ENCODE measurements around the gene ITGA4.

ITGA4 gene

DNA sequence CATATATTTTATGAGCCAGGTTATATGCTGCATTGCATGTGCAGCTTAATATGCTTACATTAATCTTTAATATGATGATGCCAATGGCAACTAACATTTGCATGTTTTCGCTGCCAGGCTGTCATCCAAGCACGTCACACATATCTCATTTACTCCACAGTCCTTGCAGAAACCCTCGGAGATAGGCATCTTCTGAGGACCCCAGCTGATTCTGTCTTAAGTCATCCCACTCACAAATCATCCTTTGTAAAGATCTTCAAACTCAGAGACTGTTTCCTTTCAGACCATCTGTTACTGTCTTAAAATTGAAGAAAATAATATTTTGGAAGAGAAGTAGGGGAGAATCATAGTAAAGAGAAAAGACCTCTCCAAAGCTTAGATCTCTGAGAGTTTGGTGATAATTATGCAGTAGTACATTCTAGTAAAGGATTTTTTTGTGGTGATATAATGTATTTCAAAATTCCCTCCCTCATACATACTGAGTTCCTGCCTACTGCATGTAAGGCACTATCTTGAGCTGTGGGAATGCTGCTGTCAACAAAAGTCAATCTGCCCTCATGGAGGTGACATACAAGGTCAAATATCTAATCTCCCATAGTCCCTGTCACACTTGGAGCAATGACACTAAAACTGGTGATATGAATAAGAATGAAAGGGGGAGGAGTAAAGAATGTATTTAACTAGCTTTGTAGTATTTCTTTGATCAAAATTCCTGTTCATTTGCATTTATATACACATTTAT is 11.0 kb downstream of the ITGA4 start:
- no peaks in the 10 kb centered on the region for H3K36me3 ChIP-seq (ENCODE audit: control insufficient read depth in 1 of 2, insufficient read depth in 2 of 2, low read length in 2 of 2)
- H3K4me3 ChIP-seq (ENCODE audit: low read depth in 1 of 2, low read length in 2 of 2) = no peak overlapping the region
- no peak overlapping the region for H3K27ac ChIP-seq (ENCODE audit: low read depth, low read length)
- no peaks in the 10 kb centered on the region for H3K27me3 ChIP-seq (ENCODE audit: control insufficient read depth in 1 of 2, insufficient read depth in 2 of 2, low read length in 2 of 2)
- H3K4me1 ChIP-seq (ENCODE audit: control insufficient read depth in 1 of 2, insufficient read depth in 2 of 2, low read length in 2 of 2) = peaks cover 4 to 7% of the 10 kb centered on the region in 2 donors
- H3K9ac ChIP-seq (ENCODE audit: low read depth in 1 of 2, low read length in 2 of 2) = peak overlapping the region in 1 of 2 donors; percentile 19
- no peaks in the 10 kb centered on the region for H3K9me3 ChIP-seq (ENCODE audit: control insufficient read depth in 1 of 2, low read length in 2 of 2)

DNA sequence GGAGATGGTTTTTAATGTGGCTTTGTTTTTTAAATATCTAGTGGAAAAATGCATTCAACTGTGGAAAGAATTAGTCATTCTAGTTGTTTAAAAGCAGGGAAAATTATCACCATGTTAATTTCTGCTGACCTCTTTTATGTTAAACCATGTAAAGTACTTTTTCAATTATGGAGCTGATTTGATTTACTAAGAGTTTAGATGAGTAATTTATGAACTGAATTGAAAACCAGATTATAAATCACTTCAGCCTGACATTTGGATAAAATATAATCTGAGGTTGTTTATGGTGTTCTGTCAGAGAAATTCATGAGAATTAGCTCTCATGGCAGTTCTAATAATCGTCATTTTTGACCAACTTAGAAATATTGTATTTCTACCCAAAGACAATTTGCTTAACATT is 11.6 kb downstream of the ITGA4 start:
- no peaks in the 10 kb centered on the region for H3K36me3 ChIP-seq (ENCODE audit: control insufficient read depth in 1 of 2, insufficient read depth in 2 of 2, low read length in 2 of 2)
- H3K4me1 ChIP-seq (ENCODE audit: control insufficient read depth in 1 of 2, insufficient read depth in 2 of 2, low read length in 2 of 2) = peaks cover 4 to 10% of the 10 kb centered on the region in 2 donors
- no peak overlapping the region for H3K4me3 ChIP-seq (ENCODE audit: low read depth in 1 of 2, low read length in 2 of 2)
- no peaks in the 10 kb centered on the region for H3K27me3 ChIP-seq (ENCODE audit: control insufficient read depth in 1 of 2, insufficient read depth in 2 of 2, low read length in 2 of 2)
- no peaks in the 10 kb centered on the region for H3K9me3 ChIP-seq (ENCODE audit: control insufficient read depth in 1 of 2, low read length in 2 of 2)
- H3K27ac ChIP-seq (ENCODE audit: low read depth, low read length) = no peak overlapping the region
- no peak overlapping the region for H3K9ac ChIP-seq (ENCODE audit: low read depth in 1 of 2, low read length in 2 of 2)

DNA sequence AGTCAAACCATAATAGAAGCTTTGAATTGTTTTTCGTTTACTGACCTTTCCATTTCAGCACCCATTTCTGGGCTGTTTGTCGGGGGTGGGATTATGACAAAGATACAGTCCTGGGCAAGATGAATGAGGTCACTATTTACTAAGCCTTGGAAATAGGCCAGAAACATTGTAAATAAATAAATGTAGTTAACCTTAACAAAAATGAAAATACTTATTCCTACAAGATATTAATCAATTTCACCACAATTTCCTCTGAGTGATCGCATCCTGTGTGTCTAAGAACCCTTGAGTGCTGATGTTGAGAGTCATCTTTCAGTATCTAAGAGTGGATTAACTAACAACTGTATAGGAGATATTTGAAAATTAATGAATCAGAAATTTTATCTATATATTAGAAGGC is 14.0 kb downstream of the ITGA4 start:
- Histone ChIP-seq H3K4me3 (ENCODE audit: low read depth in 1 of 2, low read length in 2 of 2) (no peak overlapping the region), H3K9ac (ENCODE audit: low read depth in 1 of 2, low read length in 2 of 2) (no peak overlapping the region), H3K27me3 (ENCODE audit: control insufficient read depth in 1 of 2, insufficient read depth in 2 of 2, low read length in 2 of 2) (no peaks in the 10 kb centered on the region), H3K9me3 (ENCODE audit: control insufficient read depth in 1 of 2, low read length in 2 of 2) (no peaks in the 10 kb centered on the region), H3K36me3 (ENCODE audit: control insufficient read depth in 1 of 2, insufficient read depth in 2 of 2, low read length in 2 of 2) (peaks cover 0 to 5% of the 10 kb centered on the region in 2 donors), H3K4me1 (ENCODE audit: control insufficient read depth in 1 of 2, insufficient read depth in 2 of 2, low read length in 2 of 2) (peaks cover 9 to 10% of the 10 kb centered on the region in 2 donors), H3K27ac (ENCODE audit: low read depth, low read length) (no peak overlapping the region)

DNA sequence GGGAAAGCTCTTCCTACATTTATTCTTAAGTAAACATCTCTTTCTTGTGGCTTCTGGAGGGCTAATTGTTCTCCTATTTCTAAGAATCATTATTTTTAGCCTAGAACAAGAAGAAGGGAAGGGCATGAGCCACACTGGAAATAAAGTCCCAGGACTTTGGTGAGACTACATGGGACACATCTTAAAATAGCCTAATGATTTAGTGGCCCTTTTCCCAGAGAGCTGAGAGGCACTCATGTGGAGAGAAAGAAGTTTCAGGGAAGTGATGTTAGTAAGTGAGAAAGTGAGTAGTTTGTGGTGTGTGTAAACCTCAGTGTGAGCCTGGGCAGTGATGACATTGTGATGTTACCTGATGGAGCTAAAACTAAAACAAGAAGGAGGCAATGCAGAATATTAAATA is 14.6 kb downstream of the ITGA4 start:
- Histone ChIP-seq H3K4me1 (ENCODE audit: control insufficient read depth in 1 of 2, insufficient read depth in 2 of 2, low read length in 2 of 2) (peaks cover 9 to 10% of the 10 kb centered on the region in 2 donors), H3K4me3 (ENCODE audit: low read depth in 1 of 2, low read length in 2 of 2) (no peak overlapping the region), H3K36me3 (ENCODE audit: control insufficient read depth in 1 of 2, insufficient read depth in 2 of 2, low read length in 2 of 2) (peaks cover 0 to 5% of the 10 kb centered on the region in 2 donors), H3K9me3 (ENCODE audit: control insufficient read depth in 1 of 2, low read length in 2 of 2) (no peaks in the 10 kb centered on the region), H3K27ac (ENCODE audit: low read depth, low read length) (no peak overlapping the region), H3K27me3 (ENCODE audit: control insufficient read depth in 1 of 2, insufficient read depth in 2 of 2, low read length in 2 of 2) (no peaks in the 10 kb centered on the region), H3K9ac (ENCODE audit: low read depth in 1 of 2, low read length in 2 of 2) (no peak overlapping the region)

DNA sequence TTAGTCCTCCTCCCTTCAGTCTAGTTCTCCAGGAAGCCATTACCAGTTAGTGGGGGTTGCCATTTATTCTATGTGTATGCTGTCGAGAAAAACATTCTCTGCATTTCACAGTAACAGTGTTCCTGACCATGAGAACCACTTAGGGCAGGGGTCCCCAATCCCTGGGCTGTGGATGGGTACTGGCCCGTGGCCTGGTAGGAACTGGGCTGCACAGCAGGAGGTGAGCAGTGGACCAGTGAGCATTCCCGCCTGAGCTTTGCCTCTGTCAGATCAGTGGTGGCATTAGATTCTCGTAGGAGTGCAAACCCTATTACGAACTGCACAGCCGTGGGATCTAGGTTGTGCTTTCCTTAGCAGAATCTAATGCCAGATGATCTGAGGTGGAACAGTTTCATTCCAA is 15.8 kb downstream of the ITGA4 start:
- Histone ChIP-seq H3K9ac (ENCODE audit: low read depth in 1 of 2, low read length in 2 of 2) (no peak overlapping the region), H3K27ac (ENCODE audit: low read depth, low read length) (no peak overlapping the region), H3K4me1 (ENCODE audit: control insufficient read depth in 1 of 2, insufficient read depth in 2 of 2, low read length in 2 of 2) (peaks cover 8 to 9% of the 10 kb centered on the region in 2 donors), H3K4me3 (ENCODE audit: low read depth in 1 of 2, low read length in 2 of 2) (peak overlapping the region in 1 of 2 donors; percentile 13), H3K36me3 (ENCODE audit: control insufficient read depth in 1 of 2, insufficient read depth in 2 of 2, low read length in 2 of 2) (peaks cover 0 to 5% of the 10 kb centered on the region in 2 donors), H3K27me3 (ENCODE audit: control insufficient read depth in 1 of 2, insufficient read depth in 2 of 2, low read length in 2 of 2) (no peaks in the 10 kb centered on the region), H3K9me3 (ENCODE audit: control insufficient read depth in 1 of 2, low read length in 2 of 2) (no peaks in the 10 kb centered on the region)

GRCh38 chr2:181474222-181474881 is 17.2 kb downstream of the ITGA4 start:
- Histone ChIP-seq H3K9me3 (ENCODE audit: control insufficient read depth in 1 of 2, low read length in 2 of 2) (no peaks in the 10 kb centered on the region), H3K4me1 (ENCODE audit: control insufficient read depth in 1 of 2, insufficient read depth in 2 of 2, low read length in 2 of 2) (peaks cover 7 to 9% of the 10 kb centered on the region in 2 donors), H3K4me3 (ENCODE audit: low read depth in 1 of 2, low read length in 2 of 2) (no peak overlapping the region), H3K9ac (ENCODE audit: low read depth in 1 of 2, low read length in 2 of 2) (no peak overlapping the region), H3K27ac (ENCODE audit: low read depth, low read length) (no peak overlapping the region), H3K36me3 (ENCODE audit: control insufficient read depth in 1 of 2, insufficient read depth in 2 of 2, low read length in 2 of 2) (peaks cover 0 to 5% of the 10 kb centered on the region in 2 donors), H3K27me3 (ENCODE audit: control insufficient read depth in 1 of 2, insufficient read depth in 2 of 2, low read length in 2 of 2) (no peaks in the 10 kb centered on the region)

GRCh38 chr2:181483211-181483610 is 26.0 kb downstream of the ITGA4 start:
- H3K9me3 ChIP-seq (ENCODE audit: control insufficient read depth in 1 of 2, low read length in 2 of 2) = no peaks in the 10 kb centered on the region
- no peaks in the 10 kb centered on the region for H3K4me1 ChIP-seq (ENCODE audit: control insufficient read depth in 1 of 2, insufficient read depth in 2 of 2, low read length in 2 of 2)
- no peak overlapping the region for H3K9ac ChIP-seq (ENCODE audit: low read depth in 1 of 2, low read length in 2 of 2)
- H3K27me3 ChIP-seq (ENCODE audit: control insufficient read depth in 1 of 2, insufficient read depth in 2 of 2, low read length in 2 of 2) = no peaks in the 10 kb centered on the region
- no peak overlapping the region for H3K27ac ChIP-seq (ENCODE audit: low read depth, low read length)
- no peak overlapping the region for H3K4me3 ChIP-seq (ENCODE audit: low read depth in 1 of 2, low read length in 2 of 2)
- H3K36me3 ChIP-seq (ENCODE audit: control insufficient read depth in 1 of 2, insufficient read depth in 2 of 2, low read length in 2 of 2) = peaks cover 0 to 9% of the 10 kb centered on the region in 2 donors

DNA sequence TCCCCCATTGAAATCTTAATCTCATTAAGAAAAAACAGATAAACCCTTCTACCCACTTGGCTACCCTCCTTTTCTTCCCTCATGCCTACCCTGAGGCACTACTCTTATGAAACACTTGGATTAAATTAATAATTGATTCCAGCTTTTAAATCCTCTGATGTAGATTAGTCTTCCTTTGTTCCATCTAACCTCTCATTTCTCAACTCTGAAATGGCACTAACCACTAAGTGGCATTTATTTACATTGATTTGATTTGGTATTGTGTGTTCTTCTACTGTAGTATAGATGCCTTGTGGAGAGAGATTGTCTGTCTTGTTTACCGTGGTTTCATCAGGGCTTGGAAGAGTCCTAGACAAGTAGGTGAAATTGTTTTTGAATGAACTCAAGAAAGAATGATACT is 26.7 kb downstream of the ITGA4 start:
- H3K4me1 ChIP-seq (ENCODE audit: control insufficient read depth in 1 of 2, insufficient read depth in 2 of 2, low read length in 2 of 2) = no peaks in the 10 kb centered on the region
- H3K9me3 ChIP-seq (ENCODE audit: control insufficient read depth in 1 of 2, low read length in 2 of 2) = no peaks in the 10 kb centered on the region
- H3K27me3 ChIP-seq (ENCODE audit: control insufficient read depth in 1 of 2, insufficient read depth in 2 of 2, low read length in 2 of 2) = no peaks in the 10 kb centered on the region
- no peak overlapping the region for H3K4me3 ChIP-seq (ENCODE audit: low read depth in 1 of 2, low read length in 2 of 2)
- H3K27ac ChIP-seq (ENCODE audit: low read depth, low read length) = no peak overlapping the region
- H3K36me3 ChIP-seq (ENCODE audit: control insufficient read depth in 1 of 2, insufficient read depth in 2 of 2, low read length in 2 of 2) = peaks cover 0 to 9% of the 10 kb centered on the region in 2 donors
- no peak overlapping the region for H3K9ac ChIP-seq (ENCODE audit: low read depth in 1 of 2, low read length in 2 of 2)

GRCh38 chr2:181484851-181485637 is 27.9 kb downstream of the ITGA4 start:
- no peaks in the 10 kb centered on the region for H3K27me3 ChIP-seq (ENCODE audit: control insufficient read depth in 1 of 2, insufficient read depth in 2 of 2, low read length in 2 of 2)
- no peaks in the 10 kb centered on the region for H3K4me1 ChIP-seq (ENCODE audit: control insufficient read depth in 1 of 2, insufficient read depth in 2 of 2, low read length in 2 of 2)
- H3K4me3 ChIP-seq (ENCODE audit: low read depth in 1 of 2, low read length in 2 of 2) = no peak overlapping the region
- no peak overlapping the region for H3K9ac ChIP-seq (ENCODE audit: low read depth in 1 of 2, low read length in 2 of 2)
- H3K27ac ChIP-seq (ENCODE audit: low read depth, low read length) = no peak overlapping the region
- H3K36me3 ChIP-seq (ENCODE audit: control insufficient read depth in 1 of 2, insufficient read depth in 2 of 2, low read length in 2 of 2) = peaks cover 0 to 9% of the 10 kb centered on the region in 2 donors
- H3K9me3 ChIP-seq (ENCODE audit: control insufficient read depth in 1 of 2, low read length in 2 of 2) = no peaks in the 10 kb centered on the region

- no peaks in the 10 kb centered on the region for H3K27me3 ChIP-seq (ENCODE audit: control insufficient read depth in 1 of 2, insufficient read depth in 2 of 2, low read length in 2 of 2)
These were observed 28.4 kb downstream of the ITGA4 start for GRCh38 chr2:181485638-181485946.

More at GRCh38 chr2:181485638-181485946, 28.4 kb downstream of the ITGA4 start:
- no peaks in the 10 kb centered on the region for H3K9me3 ChIP-seq (ENCODE audit: control insufficient read depth in 1 of 2, low read length in 2 of 2)
- H3K4me1 ChIP-seq (ENCODE audit: control insufficient read depth in 1 of 2, insufficient read depth in 2 of 2, low read length in 2 of 2) = no peaks in the 10 kb centered on the region
- H3K4me3 ChIP-seq (ENCODE audit: low read depth in 1 of 2, low read length in 2 of 2) = no peak overlapping the region
- H3K9ac ChIP-seq (ENCODE audit: low read depth in 1 of 2, low read length in 2 of 2) = no peak overlapping the region
- peaks cover 0 to 8% of the 10 kb centered on the region in 2 donors for H3K36me3 ChIP-seq (ENCODE audit: control insufficient read depth in 1 of 2, insufficient read depth in 2 of 2, low read length in 2 of 2)
- no peak overlapping the region for H3K27ac ChIP-seq (ENCODE audit: low read depth, low read length)
